Fibroblast of skin of right quadriceps (primary cell): Measurements from ENCODE around the gene ZCCHC8.
"Not testable (repeated sequence)": the region's sequence is repeated elsewhere in the genome, so short reads cannot be mapped to it uniquely, and the experiment has no call there.

ENCODE experiments used
- DNase-seq: peaks from one replicate; pipeline ENCODE4 v3.0.0-alpha.2; 2013

ZCCHC8 gene

DNA sequence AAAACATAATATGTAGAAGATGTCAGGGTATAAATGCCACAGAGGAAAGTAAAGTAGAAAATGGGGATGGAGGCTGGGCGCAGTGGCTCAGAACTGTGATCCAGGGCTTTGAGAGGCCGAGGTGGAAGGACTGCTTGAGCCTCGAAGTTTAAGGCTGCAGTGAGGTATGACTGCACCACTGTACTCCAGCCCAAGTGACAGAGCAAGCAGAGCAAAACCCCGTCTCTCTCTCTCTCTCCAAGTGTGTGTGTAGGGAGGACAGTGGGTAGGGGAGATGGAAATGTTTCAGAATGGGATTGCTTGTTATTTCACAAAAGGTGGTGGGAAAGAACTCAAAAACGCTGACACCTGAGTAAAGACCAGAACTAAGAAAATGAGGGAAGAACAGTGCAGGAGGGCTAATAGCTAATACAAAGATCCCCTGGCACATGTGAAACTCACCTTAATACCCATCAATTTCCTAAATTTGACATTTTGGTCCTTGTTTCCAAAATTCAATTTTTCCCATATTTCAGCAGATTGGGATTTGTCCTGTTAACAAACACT, 5.7 kb upstream of the ZCCHC8 start:
- no peak for DNase-seq

DNA sequence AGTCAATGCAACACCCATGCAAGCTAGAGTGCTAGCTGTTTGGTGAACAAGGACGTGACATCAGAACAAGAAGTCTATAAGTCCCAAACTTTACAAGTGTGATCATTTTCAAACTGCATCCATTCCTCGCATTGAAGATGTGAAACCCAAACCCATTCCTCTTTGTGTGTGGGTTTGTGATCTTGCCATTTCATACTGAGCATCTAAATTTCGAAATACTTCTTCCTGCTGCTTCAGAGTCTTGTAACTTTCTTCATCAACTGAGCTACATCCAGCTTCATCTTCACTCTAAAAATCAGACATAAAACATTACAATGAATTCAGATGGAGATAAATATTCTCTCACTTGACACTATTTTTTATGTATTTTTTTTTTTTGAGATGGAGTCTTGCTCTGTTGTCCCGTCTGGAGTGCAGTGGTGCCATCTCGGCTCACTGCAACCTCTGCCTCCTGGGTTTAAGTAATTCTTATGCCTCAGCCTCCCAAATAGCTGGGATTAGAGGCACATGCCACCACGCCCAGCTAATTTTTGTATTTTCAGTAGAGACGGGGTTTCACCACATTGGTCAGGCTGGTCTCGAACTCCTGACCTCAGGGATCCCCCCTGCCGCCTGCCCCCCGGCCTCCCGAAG, 4.8 kb upstream of the ZCCHC8 start:
- no peak for DNase-seq

DNA sequence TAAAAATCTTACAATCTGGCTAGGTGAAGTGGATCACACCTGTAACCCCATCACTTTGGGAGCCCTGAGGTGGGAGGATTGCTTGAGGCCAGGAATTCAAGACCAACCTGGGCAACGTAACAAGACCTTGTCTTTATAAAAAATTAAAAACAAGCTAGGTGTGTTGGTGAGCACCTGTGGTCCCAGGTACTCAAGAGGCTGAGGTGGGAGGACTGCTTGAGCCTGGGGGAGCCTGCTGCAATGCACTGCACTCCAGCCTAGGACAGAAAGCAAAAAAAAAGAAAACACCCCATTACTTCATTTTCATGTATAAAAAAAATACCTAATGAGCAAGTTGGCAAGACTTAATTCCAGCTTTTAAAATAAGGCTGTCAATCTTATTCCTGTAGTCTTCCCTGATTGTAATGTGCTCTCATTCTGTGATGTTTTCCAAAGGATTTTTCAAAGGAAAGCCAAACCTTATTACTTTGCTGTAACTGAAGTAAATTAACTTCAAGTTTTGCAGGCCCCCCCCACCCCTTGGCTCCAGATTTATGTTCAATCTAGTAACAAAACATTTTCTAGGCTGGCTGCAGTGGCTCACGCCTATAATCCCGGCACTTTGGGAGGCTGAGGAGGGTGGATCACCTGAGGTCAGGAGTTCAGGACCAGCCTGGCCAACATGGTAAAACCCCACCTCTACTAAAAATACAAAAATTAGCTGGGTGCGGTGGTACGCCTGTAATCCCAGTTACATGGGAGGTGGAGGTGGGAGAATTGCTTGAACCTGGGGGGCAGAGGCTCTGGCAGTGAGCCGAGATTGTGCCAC, 3.3 kb upstream of the ZCCHC8 start:
- DNase-seq, result no peak

DNA sequence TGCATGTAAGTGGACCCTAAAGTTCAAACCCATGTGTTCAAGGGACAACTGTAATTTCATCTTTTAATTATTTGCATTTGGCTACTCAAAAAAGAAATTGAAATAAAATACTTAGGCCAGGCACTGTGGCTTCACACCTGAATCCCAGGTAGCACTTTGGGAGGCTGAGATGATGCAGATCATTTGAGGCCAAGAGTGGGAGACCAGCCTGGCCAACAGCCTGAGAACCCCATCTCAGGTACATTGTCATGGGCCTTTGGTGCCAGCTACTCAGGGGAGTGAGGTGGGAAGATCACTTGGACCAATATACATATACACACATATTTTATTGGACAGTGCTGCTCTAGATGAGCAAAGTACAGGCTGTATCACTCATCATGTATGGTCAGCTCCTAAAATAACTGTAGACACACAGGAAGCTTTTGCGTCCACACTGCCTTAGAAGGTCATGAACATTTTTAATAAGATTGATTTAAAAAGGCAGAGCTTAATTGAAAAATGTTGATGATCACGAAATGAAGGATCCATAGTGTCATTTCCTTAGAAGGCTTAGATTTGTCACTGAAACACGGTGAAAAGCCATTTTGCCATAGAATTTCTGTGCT, 2.5 kb upstream of the ZCCHC8 start:
- no peak for DNase-seq

DNA sequence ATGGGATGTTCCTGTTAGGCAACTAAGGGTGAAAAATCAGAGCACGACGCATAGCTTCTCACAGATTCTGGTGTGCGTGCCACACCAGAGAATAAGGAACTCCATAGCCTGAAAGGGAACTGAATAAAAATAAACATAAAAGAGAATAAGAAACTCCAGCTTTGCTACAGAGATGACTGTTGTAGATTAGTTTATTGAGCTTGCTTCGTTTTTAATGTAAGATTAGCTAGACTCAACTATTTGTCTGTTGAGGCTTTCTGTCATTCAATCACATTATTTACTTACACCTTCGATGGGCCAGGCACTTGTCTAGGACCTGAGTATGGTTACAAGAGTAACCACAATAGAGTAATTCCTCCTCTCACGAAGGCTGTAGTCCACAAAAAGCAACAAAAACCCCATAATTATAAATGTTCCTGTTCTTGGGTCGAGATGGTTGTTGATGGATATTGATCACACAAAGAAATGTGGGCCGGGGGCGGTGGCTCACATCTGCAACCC, 807 bp upstream of the ZCCHC8 start:
- DNase-seq, result no peak

DNA sequence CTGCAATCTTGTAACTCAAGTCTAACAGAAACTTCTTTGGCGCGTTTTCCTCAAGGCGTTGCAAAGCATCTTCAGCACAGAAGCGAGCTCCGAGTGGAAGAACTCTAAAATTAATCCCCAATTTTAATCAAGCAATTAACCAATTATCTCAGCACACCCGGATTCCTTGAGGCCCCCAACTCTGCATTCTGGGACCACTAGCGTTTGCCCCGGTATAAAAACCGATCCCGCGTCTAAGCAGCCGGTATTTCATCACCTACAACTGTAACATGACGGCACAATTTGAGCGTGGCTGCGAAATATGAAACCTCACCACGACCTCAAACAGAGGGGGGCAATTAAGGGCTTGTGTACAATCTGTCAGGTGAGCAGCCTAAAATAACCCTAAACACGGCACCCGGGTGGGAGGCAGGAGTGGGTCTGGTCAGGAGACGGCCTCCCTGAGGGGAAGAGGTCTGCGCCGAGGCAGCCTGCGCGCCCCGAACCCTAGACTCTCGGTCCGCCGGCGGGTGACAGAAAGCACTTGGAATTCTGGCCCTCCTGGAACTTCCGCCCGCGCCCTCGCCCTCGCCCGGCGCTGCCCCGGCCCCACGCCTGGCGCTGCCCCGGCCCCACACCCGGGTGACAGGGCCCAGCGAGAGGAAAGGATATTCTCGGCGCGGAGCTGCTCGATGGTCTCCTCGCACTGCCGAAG, 594 bp downstream of the ZCCHC8 start:
- DNase-seq, result peak; percentile 66

DNA sequence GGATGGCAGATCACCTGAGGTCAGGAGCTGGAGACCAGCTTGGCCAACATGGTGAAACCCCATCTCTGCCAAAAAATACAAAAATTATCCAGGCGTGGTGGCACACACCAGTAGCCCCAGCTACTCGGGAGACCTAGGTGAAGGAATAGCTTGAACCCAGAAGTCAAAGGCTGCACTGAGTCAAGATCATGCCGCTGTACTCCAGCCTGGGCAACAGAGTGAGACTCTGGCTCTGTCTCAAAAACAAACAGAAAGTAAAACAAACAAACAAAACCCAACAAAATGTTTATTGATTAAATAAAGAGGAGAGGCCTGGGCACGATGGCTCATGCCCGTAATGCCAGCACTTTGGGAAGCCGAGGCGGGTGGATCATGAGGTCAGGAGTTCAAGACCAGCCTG, 5.5 kb downstream of the ZCCHC8 start:
- DNase-seq, result no peak

DNA sequence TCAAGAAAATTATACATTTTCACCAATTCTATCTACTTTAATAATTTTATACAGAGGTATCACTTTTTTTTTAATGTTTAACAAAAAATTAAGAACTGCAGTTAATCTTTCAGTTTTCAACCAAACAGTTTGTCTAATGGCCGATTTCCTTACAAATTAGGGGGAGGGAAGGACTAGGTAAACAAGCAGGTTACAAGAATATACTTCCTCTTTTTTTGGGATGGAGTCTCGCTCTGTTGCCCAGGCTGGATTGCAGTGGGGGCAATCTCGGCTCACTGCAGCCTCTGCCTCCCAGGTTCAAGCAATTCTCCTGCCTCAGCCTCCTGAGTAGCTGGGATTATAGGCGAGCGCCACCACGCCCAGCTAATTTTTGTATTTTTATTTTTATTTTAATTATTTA, 7.5 kb downstream of the ZCCHC8 start:
- DNase-seq, result not testable (repeated sequence)

DNA sequence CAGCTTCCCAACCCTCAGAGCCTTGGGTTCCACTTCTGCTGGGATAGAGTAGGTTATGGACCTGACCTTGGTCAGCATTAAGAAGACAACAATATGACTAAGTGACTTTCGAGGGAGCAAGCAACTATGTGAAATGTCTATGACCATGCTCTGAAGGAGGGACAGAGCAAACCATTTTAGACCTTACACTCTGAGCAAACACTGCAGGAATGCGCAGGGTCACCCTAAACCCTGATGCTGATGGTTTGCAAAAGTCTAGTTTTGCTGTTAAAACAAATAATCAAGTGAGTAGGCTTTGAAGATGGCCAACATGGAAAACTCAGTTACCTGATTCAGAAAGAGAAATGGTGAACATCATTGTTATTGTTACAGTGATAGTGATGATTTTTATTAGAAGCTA, 8.7 kb downstream of the ZCCHC8 start:
- DNase-seq, result no peak

DNA sequence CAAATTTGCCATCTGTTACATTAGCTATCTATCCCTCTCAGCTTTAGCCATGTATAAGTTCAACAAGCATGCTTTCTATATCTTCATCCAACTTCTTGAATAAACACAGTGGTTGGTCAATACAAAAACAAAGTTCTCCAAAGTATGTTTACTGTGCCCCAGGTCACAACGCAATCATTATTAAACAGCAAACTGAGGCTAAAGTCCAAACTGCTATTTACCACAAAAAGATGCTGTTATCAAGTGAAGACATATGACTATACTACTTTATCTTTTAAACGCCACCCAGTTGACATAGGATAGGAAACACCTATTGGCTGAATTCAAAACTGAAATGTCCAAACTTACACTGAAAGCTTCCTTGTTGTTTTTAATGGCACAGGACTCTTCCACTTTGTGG, 11.7 kb downstream of the ZCCHC8 start:
- no peak for DNase-seq

DNA sequence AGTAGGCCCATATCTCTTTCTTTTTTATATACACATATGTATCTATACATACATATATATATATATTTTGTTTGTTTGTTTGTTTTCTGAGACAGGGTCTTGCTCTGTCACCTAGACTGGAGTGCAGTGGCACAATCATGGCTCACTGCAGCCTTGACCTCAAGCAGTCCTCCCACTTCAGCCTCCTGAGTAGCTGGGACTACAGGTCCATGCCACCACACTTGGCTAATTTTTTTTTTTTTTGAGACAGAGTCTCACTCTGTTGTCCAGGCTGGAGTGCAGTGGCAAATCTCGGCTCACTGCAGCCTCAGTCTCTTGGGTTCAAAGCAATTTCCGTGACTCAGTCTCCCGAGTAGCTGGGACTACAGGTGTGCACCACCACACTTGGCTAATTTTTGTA, 12.9 kb downstream of the ZCCHC8 start:
- not testable (repeated sequence) for DNase-seq

DNA sequence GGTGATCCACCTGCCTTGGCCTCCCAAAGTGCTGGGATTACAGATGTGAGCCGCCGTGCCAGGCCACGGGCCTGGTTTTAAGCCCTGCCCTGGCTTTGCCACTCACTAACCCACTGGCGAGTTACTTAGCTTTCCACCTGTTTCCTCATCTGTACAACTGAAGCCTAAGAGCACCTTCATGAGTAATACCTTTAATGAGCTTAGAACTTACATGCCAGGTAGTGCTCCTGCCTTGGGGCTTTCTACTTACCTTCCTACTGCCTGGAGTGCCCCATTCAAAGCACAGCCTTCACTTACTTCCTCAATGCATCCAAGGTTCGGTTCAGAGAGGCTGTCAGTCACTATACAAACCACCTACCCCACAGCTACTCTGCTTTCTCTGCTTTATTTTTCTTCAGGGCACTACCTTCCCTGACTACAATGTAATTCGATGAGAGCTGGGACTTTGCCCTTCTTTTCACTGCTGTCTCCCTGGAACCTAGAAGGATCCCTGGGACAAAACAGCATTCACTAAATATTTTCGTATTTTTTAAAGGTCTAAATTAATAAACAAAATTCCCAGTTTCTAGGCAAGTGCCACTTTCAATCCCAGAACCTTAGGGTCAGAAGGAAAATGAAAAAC, 13.8 kb downstream of the ZCCHC8 start:
- DNase-seq, result no peak

DNA sequence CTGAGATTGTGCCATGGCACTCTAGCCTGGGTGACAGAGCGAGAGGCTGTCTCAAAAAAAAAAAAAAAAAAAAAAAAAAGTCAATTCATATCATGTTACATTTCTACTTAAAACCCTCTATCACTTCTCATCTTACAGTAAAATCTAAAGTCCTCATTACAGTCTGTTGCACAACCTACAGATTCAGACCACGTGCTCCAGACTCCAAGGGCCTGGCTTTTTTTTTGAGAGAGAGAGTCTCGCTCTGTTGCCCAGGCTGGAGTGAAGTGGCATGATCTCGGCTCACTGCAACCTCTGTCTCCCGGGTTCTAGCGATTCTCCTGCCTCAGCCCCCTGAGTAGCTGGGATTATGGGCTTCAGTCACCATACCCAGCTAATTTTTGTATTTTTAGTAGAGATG, 14.4 kb downstream of the ZCCHC8 start:
- DNase-seq, result peak; percentile 51

DNA sequence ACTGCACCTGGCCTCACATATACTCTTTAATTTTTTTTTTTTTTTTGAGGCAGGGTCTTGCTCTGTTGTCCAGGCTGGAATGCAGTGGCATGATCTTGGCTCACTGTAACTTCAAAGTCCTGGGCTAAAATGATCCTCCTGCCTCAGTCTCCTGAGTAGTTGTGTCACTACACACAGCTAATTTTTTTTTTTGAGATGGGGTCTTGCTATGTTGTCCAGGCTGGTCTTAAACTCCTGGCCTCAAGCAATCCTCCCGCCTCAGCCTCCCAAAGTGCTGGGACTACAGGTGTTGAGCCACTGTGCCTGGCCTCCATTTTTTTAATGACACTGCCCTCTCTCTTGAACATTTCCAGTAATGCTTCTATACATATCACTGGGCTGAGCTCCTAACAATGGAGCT, 16.3 kb downstream of the ZCCHC8 start:
- DNase-seq, result not testable (repeated sequence)

DNA sequence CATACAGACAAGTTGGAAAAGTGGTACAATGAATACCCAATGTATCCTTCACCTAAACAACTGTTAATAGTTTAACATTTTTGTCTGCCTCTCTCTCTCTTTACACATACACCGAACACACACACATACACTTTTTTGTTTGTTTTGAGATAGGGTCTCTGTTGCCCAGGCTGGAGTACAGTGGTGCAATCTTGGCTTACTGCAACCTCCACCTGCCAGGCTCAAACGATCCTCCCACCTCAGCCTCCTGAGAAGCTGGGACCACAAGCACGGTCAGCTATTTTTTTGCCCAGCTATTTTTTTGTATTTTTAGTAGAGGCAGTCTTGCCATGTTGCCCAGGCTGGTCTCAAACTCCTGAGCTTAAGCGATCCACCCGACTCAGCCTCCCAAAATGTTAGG, 16.8 kb downstream of the ZCCHC8 start:
- DNase-seq, result no peak

DNA sequence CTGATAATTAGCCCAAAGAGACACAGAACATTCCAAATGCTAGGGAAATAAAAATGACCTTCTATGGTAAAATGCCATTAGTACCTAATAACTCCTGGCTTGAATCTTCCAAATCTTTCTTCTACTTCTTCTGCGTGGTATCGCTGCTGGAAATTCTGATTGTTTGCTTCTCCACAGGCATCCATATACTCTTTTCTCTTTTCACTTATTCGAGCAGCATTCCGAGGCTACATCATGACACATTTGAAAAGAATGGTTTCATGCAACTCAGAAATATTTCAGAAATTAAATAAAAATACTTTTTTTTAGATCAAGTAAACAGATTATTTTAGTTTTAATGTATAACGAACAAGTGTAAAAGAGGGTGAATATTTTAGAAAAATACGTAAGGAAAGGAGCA, 18.9 kb downstream of the ZCCHC8 start:
- DNase-seq, result no peak

DNA sequence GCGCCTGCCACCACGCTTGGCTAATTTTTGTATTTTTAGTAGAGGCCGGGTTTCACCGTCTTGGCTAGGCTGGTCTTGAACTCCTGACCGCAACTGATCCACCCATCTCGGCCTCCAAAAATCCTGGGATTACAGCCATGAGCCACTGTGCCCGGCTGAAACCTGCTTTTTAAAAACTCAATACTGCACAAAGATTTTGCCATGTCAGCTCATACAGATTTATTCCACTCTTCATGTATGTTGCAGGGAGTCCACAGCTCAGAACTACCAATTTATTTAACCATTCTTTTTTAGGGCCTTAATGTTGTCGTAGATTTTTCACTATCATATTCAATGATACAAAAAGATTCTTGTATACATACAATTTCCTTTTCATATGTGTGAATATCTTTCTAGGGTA, 20.0 kb downstream of the ZCCHC8 start:
- DNase-seq, result no peak

DNA sequence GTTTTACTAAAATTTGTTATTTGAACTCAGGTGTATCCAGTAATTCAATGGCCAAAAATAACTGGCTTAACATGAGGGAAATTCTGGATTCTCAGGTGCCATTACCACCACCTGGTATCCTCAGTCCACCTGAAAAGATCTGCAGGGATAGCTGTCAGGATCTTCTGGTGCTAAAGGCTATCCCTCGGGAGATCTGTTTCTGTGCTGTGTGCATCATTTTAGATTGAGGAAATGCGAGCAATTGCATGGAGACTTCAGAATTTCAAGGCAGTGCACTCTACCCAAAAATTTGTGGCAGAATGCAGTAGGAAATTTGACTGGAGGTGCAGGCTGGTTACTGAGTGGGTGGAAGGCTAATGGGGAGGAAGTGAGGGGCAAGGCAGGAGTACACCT, 26.4 kb downstream of the ZCCHC8 start:
- DNase-seq, result no peak

DNA sequence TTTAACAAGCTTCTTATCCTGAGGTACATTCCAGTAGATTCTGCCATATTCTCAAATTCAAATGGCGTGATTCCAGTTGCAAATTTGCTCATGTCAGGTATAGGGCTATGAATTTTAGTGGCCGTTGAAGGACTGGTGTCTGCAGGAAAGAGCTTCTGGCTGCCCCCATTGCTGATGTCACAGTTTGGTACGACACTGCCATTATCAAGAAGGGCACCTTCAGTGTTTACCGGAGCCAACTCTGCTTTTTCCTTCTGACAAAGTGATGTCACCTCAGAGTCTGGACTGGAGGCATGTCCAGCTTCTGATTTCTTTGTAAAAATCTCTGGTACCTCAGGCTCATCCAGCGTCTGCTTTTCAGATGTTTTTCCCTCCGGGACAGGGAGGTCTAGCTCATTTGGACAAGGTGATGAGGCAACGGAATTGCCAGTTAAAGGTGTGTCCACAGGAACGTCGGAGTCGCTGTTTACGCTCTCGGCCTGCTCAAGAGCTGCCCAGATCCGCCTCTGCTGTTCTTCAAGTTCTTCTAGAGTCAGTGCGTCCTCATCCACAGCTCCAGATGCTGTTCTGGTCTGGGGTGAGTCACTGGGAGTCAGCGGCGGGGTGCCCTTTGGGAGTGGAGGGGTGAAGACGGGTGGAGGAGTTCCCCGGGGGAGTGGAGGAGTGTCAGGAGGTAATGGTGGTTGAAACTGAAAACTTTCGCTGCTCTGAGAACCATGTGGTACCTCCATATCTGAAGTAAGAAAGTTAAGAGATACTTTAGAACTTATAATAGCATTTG, 27.0 kb downstream of the ZCCHC8 start:
- no peak for DNase-seq

DNA sequence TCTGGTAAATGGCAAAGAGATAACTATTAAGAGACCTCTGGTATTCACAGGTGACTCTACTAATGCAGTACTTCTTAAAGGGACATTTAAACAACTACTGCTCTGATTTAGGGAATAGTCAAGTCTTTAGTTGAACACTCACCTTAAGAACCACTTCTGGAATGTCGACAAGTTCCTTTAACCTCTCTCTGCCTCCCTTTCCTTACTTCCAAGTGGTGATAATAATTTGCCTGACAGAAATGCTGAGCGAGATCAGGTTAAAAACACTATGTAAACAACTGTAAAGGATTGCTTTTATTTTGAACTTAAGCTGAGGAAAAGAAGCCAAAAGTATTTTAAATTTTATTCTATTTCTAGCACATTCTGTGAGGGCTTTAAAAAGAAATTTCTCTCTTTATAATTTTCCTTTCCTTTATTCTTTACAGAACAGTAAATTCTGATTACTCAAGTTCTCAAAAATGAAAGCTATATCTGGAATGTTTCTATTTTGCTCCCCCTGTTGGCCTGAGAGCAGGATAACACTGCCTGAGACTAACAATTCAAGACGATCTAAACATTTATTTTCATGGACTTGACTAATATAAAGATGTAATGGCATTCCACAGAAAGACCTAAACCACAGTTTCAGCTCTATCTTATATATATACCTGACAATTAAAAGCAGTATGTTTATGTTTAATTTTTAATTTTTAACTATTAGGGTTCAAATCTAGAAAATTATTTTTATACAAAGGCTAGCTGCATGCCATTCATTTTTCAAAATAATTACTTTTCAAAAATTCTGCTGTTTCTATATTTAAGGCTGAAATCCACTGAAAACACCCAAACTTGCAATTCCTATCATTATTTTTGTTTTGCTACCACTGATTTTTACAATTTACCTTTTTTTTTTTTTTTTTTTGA, 29.2 kb downstream of the ZCCHC8 start:
- peak; percentile 79 for DNase-seq

DNA sequence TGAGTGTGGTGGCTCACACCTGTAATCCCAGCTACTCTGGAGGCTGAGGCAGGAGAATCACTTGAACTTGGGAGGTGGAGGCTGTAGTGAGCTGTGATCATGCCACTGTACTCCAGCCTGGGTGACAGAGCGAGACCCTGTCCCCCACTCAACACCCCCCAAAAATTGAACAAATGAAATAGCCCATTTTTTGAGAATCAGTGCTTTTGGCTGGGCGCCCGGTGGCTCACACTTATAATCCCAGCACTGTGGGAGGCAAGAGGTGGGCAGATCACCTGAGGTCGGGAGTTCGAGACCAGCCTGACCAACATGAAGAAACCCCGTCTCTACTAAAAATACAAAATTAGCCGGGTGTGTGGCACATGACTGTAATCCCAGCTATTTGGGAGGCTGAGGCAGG, 30.2 kb downstream of the ZCCHC8 start:
- not testable (repeated sequence) for DNase-seq
